ENCODE results near the gene GPR18. TPM values are rescaled to one million over a fixed set of nuclear protein-coding genes. Genes with fewer than 3 reads are reported as not detected.

GPR18 gene
- total RNA-seq, 4 donors from 2014 or later: not detected

DNA sequence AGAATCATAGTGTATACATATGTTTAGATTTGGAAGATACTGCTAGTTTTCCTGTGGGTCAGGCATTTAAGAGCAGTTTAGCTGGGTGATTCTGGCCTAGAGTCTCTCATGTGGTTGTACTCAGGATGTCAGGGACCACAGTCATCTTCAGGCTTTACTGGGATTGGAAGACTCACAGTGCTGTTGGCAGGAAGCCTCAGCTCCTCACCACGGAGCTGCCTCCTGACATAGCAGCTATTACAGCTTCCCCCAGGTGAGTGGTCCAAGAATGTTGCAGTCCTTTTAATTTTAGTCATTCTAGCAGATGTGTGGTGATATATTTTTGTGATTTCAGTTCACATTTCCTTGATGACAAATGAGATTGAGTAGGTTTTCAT is 16.9 kb upstream of the GPR18 start:
- 50 to 88% methylated on average over 1 of the region's 1 CpG for WGBS, 2 donors
- TF ChIP-seq, protein P1, sequence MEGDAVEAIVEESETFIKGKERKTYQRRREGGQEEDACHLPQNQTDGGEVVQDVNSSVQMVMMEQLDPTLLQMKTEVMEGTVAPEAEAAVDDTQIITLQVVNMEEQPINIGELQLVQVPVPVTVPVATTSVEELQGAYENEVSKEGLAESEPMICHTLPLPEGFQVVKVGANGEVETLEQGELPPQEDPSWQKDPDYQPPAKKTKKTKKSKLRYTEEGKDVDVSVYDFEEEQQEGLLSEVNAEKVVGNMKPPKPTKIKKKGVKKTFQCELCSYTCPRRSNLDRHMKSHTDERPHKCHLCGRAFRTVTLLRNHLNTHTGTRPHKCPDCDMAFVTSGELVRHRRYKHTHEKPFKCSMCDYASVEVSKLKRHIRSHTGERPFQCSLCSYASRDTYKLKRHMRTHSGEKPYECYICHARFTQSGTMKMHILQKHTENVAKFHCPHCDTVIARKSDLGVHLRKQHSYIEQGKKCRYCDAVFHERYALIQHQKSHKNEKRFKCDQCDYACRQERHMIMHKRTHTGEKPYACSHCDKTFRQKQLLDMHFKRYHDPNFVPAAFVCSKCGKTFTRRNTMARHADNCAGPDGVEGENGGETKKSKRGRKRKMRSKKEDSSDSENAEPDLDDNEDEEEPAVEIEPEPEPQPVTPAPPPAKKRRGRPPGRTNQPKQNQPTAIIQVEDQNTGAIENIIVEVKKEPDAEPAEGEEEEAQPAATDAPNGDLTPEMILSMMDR (IDR thresholded peaks at IDR 0.05): no peak
- no peak for TF ChIP-seq POLR2A (IDR thresholded peaks at IDR 0.05)
- no peak for TF ChIP-seq EP300 (IDR thresholded peaks at IDR 0.05)
- no peak overlapping the region for H3K27ac ChIP-seq

DNA sequence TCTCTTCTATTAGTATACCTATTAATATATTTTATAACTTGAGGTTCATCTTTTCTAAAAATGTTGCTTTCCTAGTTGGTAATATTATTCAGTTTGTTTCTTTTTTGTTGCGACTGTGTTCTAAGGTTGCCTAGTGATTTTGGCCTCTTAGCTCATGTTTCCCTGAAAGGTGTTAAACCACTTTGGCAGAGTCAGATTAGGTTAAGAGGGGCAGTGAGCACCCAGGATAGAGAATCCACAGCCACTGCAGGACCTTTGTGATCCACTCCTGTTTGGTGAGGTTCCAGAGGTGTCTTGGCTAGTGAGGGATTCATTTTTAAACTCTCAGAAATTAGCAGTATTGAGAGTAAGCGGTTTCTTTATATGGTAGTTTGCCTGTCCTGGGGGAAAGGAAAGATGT is 14.9 kb upstream of the GPR18 start:
- Histone ChIP-seq H3K4me3 (no peak overlapping the region), H3K9me3 (peaks cover 0 to 5% (median 0%) of the 10 kb centered on the region in 4 donors)

More for the DNA sequence above, 16.9 kb upstream of the GPR18 start:
- no peak overlapping the region for H3K4me3 ChIP-seq
- peaks cover 0 to 15% (median 0%) of the 10 kb centered on the region in 3 donors for H3K36me3 ChIP-seq
- DNase-seq (ENCODE audit: low spot score in 2 of 2): no peak
- peaks cover 0 to 5% (median 0%) of the 10 kb centered on the region in 4 donors for H3K9me3 ChIP-seq
- no peaks in the 10 kb centered on the region for H3K27me3 ChIP-seq
- peaks cover 0 to 13% (median 6%) of the 10 kb centered on the region in 4 donors for H3K4me1 ChIP-seq

DNA sequence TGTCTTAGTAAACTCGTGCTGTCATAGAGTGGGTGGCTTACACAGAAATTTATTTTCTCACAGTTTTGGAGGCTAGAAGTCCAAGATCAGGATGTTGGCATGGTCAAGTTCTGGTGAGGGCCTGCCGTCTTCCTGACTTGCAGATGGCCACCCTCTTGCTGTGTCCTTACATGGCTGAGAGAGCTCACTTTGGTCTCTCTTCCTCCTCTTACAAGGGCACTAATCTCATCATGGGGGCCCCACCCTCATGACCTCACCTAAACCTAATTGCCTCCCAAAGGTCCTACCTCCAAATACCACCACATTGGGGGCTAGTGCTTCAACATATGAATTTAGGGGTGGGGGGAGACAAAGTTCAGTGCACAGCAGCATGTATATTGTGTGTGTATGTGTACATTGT is 14.3 kb upstream of the GPR18 start:
- H3K27ac ChIP-seq: peak overlapping the region in 1 of 4 donors; percentile 51
- H3K9me3 ChIP-seq: peaks cover 0 to 5% (median 0%) of the 10 kb centered on the region in 4 donors
- WGBS, 2 donors: 90 to 100% methylated on average over 2 of the region's 2 CpGs
- no peak overlapping the region for H3K4me3 ChIP-seq
- peaks cover 0 to 22% (median 0%) of the 10 kb centered on the region in 3 donors for H3K36me3 ChIP-seq
- no peaks in the 10 kb centered on the region for H3K27me3 ChIP-seq
- peaks cover 0 to 13% (median 5%) of the 10 kb centered on the region in 4 donors for H3K4me1 ChIP-seq
- TF ChIP-seq EP300 (IDR thresholded peaks at IDR 0.05) (no peak), POLR2A (IDR thresholded peaks at IDR 0.05) (no peak)
- TF ChIP-seq, protein P1 (IDR thresholded peaks at IDR 0.05): no peak
- no peak for DNase-seq (ENCODE audit: low spot score in 2 of 2)

More for the DNA sequence above, 14.9 kb upstream of the GPR18 start:
- DNase-seq (ENCODE audit: low spot score in 2 of 2): no peak
- TF ChIP-seq, protein P1 (IDR thresholded peaks at IDR 0.05): no peak
- no peak for TF ChIP-seq EP300 (IDR thresholded peaks at IDR 0.05)
- TF ChIP-seq POLR2A (IDR thresholded peaks at IDR 0.05): no peak
- Histone ChIP-seq H3K4me1 (peaks cover 0 to 13% (median 5%) of the 10 kb centered on the region in 4 donors), H3K27me3 (no peaks in the 10 kb centered on the region), H3K36me3 (peaks cover 0 to 16% (median 0%) of the 10 kb centered on the region in 3 donors), H3K27ac (no peak overlapping the region)
- WGBS, 2 donors: 97 to 98% methylated on average over 2 of the region's 2 CpGs

DNA sequence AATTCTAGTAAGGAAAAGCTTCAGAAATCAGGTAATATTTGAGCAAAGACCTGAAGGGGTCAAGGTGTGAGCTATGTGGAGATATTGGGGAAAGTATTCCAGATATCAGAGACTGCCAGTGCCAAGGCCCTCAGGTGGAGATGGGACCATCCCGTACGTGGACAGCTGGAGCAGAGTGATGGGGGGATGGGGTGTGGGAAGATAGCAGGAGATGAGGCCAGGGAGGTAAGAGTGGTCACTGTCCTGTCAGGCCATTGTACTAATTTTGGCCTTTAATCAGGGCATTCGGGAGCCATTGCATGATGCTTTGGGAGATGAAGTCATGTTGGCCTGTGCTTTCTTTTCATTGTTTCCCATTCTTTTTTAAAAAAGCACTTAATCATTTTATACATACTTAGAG is 13.1 kb upstream of the GPR18 start:
- H3K27me3 ChIP-seq: no peaks in the 10 kb centered on the region
- peaks cover 0 to 16% (median 0%) of the 10 kb centered on the region in 3 donors for H3K36me3 ChIP-seq
- H3K27ac ChIP-seq: peak overlapping the region in 3 of 4 donors; percentile 25 to 58 (median 51)
- H3K9me3 ChIP-seq: peaks cover 0 to 5% (median 0%) of the 10 kb centered on the region in 4 donors
- H3K4me1 ChIP-seq: peaks cover 0 to 13% (median 3%) of the 10 kb centered on the region in 4 donors
- TF ChIP-seq EP300 (IDR thresholded peaks at IDR 0.05): no peak
- TF ChIP-seq, protein P1 (IDR thresholded peaks at IDR 0.05): no peak
- no peak for TF ChIP-seq POLR2A (IDR thresholded peaks at IDR 0.05)
- 82 to 86% methylated on average over 3 of the region's 3 CpGs for WGBS, 2 donors
- no peak for DNase-seq (ENCODE audit: low spot score in 2 of 2)
- no peak overlapping the region for H3K4me3 ChIP-seq

DNA sequence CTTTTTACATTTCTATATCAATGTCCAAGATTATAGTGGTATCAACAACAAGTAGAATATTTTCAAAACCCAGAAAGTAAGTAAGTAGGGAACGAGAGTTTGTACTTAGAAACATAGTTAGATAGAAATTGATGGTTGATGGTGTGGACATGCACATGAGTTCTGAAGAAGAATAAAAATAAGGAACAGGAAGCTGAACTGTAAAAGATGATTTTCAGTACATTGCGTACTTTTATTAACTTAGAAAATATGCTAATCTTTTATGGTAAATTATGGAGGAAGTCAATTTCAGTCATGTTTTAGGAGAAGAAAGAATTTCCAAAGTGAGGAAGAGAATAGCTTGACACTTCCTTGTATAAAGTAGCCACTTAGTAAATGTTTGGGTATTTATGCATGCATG is 12.3 kb upstream of the GPR18 start:
- Histone ChIP-seq H3K27me3 (no peaks in the 10 kb centered on the region), H3K36me3 (peaks cover 0 to 16% (median 0%) of the 10 kb centered on the region in 3 donors), H3K27ac (peak overlapping the region in 2 of 4 donors; percentile 35 to 58), H3K4me1 (peaks cover 0 to 13% (median 3%) of the 10 kb centered on the region in 4 donors), H3K4me3 (no peak overlapping the region), H3K9me3 (peaks cover 0 to 5% (median 0%) of the 10 kb centered on the region in 4 donors)
- 86 to 88% methylated on average over 2 of the region's 2 CpGs for WGBS, 2 donors
- no peak for DNase-seq (ENCODE audit: low spot score in 2 of 2)
- TF ChIP-seq EP300 (IDR thresholded peaks at IDR 0.05) (peak in 1 of 2 donors; percentile 21), POLR2A (IDR thresholded peaks at IDR 0.05) (no peak)
- TF ChIP-seq, protein P1 (IDR thresholded peaks at IDR 0.05): no peak
